IMR-90 (cell line): Measurements from ENCODE around the gene RRM1. TPM values are rescaled to one million over a fixed set of nuclear protein-coding genes. Genes with fewer than 3 reads are reported as not detected.

Source experiments
- ATAC-seq: fragments of 200-7000 bp; cut with Tn5 transposase; 2 replicates; pipeline ENCODE4 v1.9.1; 2020; ENCODE audit warnings: low read depth, mild to moderate bottlenecking, moderate library complexity
- BruUV-seq: library from RNA; stranded (reverse); fragments of 400-500 nt; replicated peaks from 2 replicates; lab custom pipeline; 2021; lab: Mats Ljungman, UMichigan
- CTCF ChIA-PET: fragments of 300-600 bp; formaldehyde crosslinking; extraction: SDS; loops from one replicate; lab custom pipeline; 2021; ENCODE audit warnings: antibody characterized with exemption; lab: Yijun Ruan, JAX
- POLR2A ChIA-PET: fragments of 300-600 bp; sonication (Branson Sonifier 250); formaldehyde crosslinking; loops from one replicate; lab custom pipeline; 2022; ENCODE audit warnings: antibody characterized with exemption; ENCODE audit not compliant: unreplicated experiment; lab: Charles Lee
- DNase-seq: peaks from one replicate; pipeline ENCODE4 v3.0.0; 2013
- H2AFZ ChIP-seq: replicated peaks from 2 replicates; pipeline ENCODE3; 2013; ENCODE audit warnings: low read length, mild to moderate bottlenecking; ENCODE audit not compliant: poor library complexity
- H2AK5ac ChIP-seq: 2 replicates; pipeline ENCODE4 v1.6.1; 2013; ENCODE audit warnings: low read depth, low read length, inconsistent platforms
- H2AK9ac ChIP-seq: replicated peaks from 2 replicates; pipeline ENCODE3; 2013; ENCODE audit warnings: mild to moderate bottlenecking, low read depth, low read length, moderate library complexity; ENCODE audit not compliant: poor library complexity
- H2BK120ac ChIP-seq: 2 replicates; pipeline ENCODE4 v1.6.1; 2013; ENCODE audit warnings: low read depth, low read length, inconsistent platforms
- H2BK15ac ChIP-seq: 3 replicates; pipeline ENCODE4 v1.6.1; 2013; ENCODE audit warnings: low read depth, low read length, inconsistent platforms
- H2BK20ac ChIP-seq: 2 replicates; pipeline ENCODE4 v1.6.1; 2013; ENCODE audit warnings: low read depth, mild to moderate bottlenecking, inconsistent platforms, low read length, moderate library complexity
- H2BK5ac ChIP-seq: 2 replicates; pipeline ENCODE4 v1.6.1; 2013; ENCODE audit warnings: mild to moderate bottlenecking, low read depth, low read length, inconsistent platforms; ENCODE audit not compliant: poor library complexity, severe bottlenecking
- H3K14ac ChIP-seq: replicated peaks from 2 replicates; pipeline ENCODE4 v1.6.1; 2013; ENCODE audit warnings: low read depth, low read length, inconsistent platforms
- H3K18ac ChIP-seq: 2 replicates; pipeline ENCODE4 v1.6.1; 2013; ENCODE audit warnings: low read depth, low read length, control low read depth
- H3K23ac ChIP-seq: 2 replicates; pipeline ENCODE4 v1.6.1; 2013; ENCODE audit warnings: low read depth, low read length, inconsistent platforms
- H3K27ac ChIP-seq: 2 replicates; pipeline ENCODE4 v1.5.1; 2013; ENCODE audit warnings: mild to moderate bottlenecking, control low read depth, low read length; ENCODE audit not compliant: insufficient read depth
- H3K27me3 ChIP-seq: 2 replicates; pipeline ENCODE4 v1.6.1; 2013; ENCODE audit warnings: low read length; ENCODE audit not compliant: control insufficient read depth, insufficient read depth
- H3K36me3 ChIP-seq: 2 replicates; pipeline ENCODE4 v1.6.1; 2013; ENCODE audit warnings: low read length, mixed read lengths; ENCODE audit not compliant: control insufficient read depth, insufficient read depth
- H3K4ac ChIP-seq: 2 replicates; pipeline ENCODE4 v1.6.1; 2013; ENCODE audit warnings: low read depth, low read length, inconsistent platforms
- H3K4me1 ChIP-seq: 2 replicates; pipeline ENCODE4 v1.6.1; 2013; ENCODE audit warnings: low read length, mixed read lengths; ENCODE audit not compliant: control insufficient read depth, insufficient read depth
- H3K4me2 ChIP-seq: 2 replicates; pipeline ENCODE4 v1.6.1; 2013; ENCODE audit warnings: low read depth, mild to moderate bottlenecking, control low read depth, low read length, moderate library complexity
- H3K4me3 ChIP-seq: 2 replicates; pipeline ENCODE4 v1.5.1; 2013; ENCODE audit warnings: low read depth, mild to moderate bottlenecking, control low read depth, low read length, moderate library complexity; ENCODE audit not compliant: insufficient read depth
- H3K56ac ChIP-seq: 2 replicates; pipeline ENCODE4 v1.6.1; 2013; ENCODE audit warnings: low read length, inconsistent platforms; ENCODE audit not compliant: insufficient read depth; ENCODE audit errors: extremely low read depth
- H3K79me1 ChIP-seq, 2 experiments: 2 replicates each; pipeline ENCODE4 v1.6.1; 2013; ENCODE audit warnings: low read length in 2 of 2, inconsistent platforms in 1 of 2, low read depth in 1 of 2
- H3K9ac ChIP-seq: 2 replicates; pipeline ENCODE4 v1.6.1; 2013; ENCODE audit warnings: low read depth, low read length, control low read depth
- H3K9me1 ChIP-seq: 2 replicates; pipeline ENCODE4 v1.6.1; 2013; ENCODE audit warnings: low read length, inconsistent platforms; ENCODE audit not compliant: insufficient read depth
- H3K9me3 ChIP-seq: 2 replicates; pipeline ENCODE4 v1.6.1; 2013; ENCODE audit warnings: low read length; ENCODE audit not compliant: control insufficient read depth, insufficient read depth
- H4K20me1 ChIP-seq: 2 replicates; pipeline ENCODE4 v1.6.1; 2013; ENCODE audit warnings: low read length, inconsistent platforms; ENCODE audit not compliant: insufficient read depth
- H4K5ac ChIP-seq: 2 replicates; pipeline ENCODE4 v1.6.1; 2013; ENCODE audit warnings: mild to moderate bottlenecking, low read depth, low read length, control low read depth
- H4K8ac ChIP-seq, 2 experiments: 2 replicates each; pipeline ENCODE4 v1.6.1; 2013; ENCODE audit warnings: low read depth in 2 of 2, low read length in 2 of 2, control low read depth in 1 of 2, inconsistent platforms in 1 of 2
- H4K91ac ChIP-seq: 2 replicates; pipeline ENCODE4 v1.6.1; 2013; ENCODE audit warnings: low read depth, low read length, inconsistent platforms; ENCODE audit not compliant: insufficient read depth
- BHLHE40 ChIP-seq: fragments of 150-350 bp; IDR thresholded peaks from 2 replicates; pipeline ENCODE4 v1.6.1; 2016; ENCODE audit warnings: mild to moderate bottlenecking, low read depth, low read length
- MAZ ChIP-seq: IDR thresholded peaks from 2 replicates; pipeline ENCODE4 v1.6.1; 2012; ENCODE audit warnings: low read depth, mild to moderate bottlenecking, low read length, improper control_type of control experiment, moderate library complexity, borderline replicate concordance
- WGBS, 2 experiments: methylation state at CpG; one replicate each; pipeline versions ENCODE4 v1.1.5 to v1.1.7; 2013; ENCODE audit warnings: missing lambda C conversion rate in 2 of 2; ENCODE audit not compliant: insufficient read length in 1 of 2; ENCODE audit errors: extremely low coverage in 2 of 2; 5-methylcytosine and 5-hydroxymethylcytosine counted together
- dilution Hi-C: fragments of 300-500 bp; cut with HindIII; formaldehyde crosslinking; loops from one replicate; pipeline ENCODE4 v1.14.3; 2018; ENCODE audit warnings: low sequenced_read_pairs; ENCODE audit not compliant: unreplicated experiment
- in situ Hi-C: fragments of 300-500 bp; cut with MboI; formaldehyde crosslinking; loops from 3 replicates; pipeline ENCODE4 v1.14.3; 2019; ENCODE audit warnings: low sequenced_read_pairs, inconsistent platforms, mixed read lengths
- intact Hi-C: fragments of 100-400 bp; cut with micrococcal nuclease; formaldehyde crosslinking; loops from 2 replicates; pipeline ENCODE4 v1.10.0; 2022
- polyA plus RNA-seq, 3 experiments: library from polyadenylated mRNA; depleted of rRNA; stranded (reverse); fragments of >200 nt; gene quantifications; 2 replicates each; pipeline ENCODE4 v1.2.3, GENCODE V29; 2012; ENCODE audit warnings: low replicate concordance in 1 of 3
- total RNA-seq: library from RNA; depleted of rRNA; stranded (reverse); fragments of >200 nt; gene quantifications from 2 replicates; pipeline ENCODE4 v1.2.3, GENCODE V29; 2012

RRM1 gene
- total and polyA plus RNA-seq, 2 of the 4 experiments (the other 2 are of a cell fraction): 55.1 to 183 TPM

- no CpG with 5 or more reads among the region's 2 CpGs for WGBS, 2 experiments
- no peak overlapping the region for H2BK15ac ChIP-seq
- no peak overlapping the region for H2AFZ ChIP-seq
- no TSS peak for BruUV-seq
- peaks cover 5% of the 10 kb centered on the region; the same call in 1 of the 2 replicates for H3K9me1 ChIP-seq
- H3K27ac ChIP-seq: no peak overlapping the region
- no peak overlapping the region for H3K4me3 ChIP-seq
- DNase-seq (no peak), ATAC-seq (no peak)
- no peak overlapping the region for H3K23ac ChIP-seq
- no peak overlapping the region for H3K4me2 ChIP-seq
- no peaks in the 10 kb centered on the region; the same call in 1 of the 2 replicates for H4K20me1 ChIP-seq
- intact Hi-C loops: no loop called here
- peaks cover 12% of the 10 kb centered on the region for H3K36me3 ChIP-seq
- H4K5ac ChIP-seq: no peak overlapping the region
- H2AK5ac ChIP-seq: no peak overlapping the region
- dilution Hi-C loops: no loop called here
- H3K27me3 ChIP-seq: no peaks in the 10 kb centered on the region
- H2AK9ac ChIP-seq: no peak overlapping the region
- in situ Hi-C loops: no loop called here
- no peak overlapping the region for H3K56ac ChIP-seq
- H3K9me3 ChIP-seq: no peaks in the 10 kb centered on the region
- no peak overlapping the region for H3K14ac ChIP-seq
- no peak overlapping the region for H2BK20ac ChIP-seq
- CTCF ChIA-PET: no interaction called here
- H2BK120ac ChIP-seq: no peak overlapping the region
- H3K4ac ChIP-seq: no peak overlapping the region
- H3K18ac ChIP-seq: no peak overlapping the region
- no peak overlapping the region for H2BK5ac ChIP-seq
- H4K91ac ChIP-seq: no peak overlapping the region
- POLR2A ChIA-PET: no interaction called here
- peaks cover 23 to 41% of the 10 kb centered on the region in 2 experiments for H3K79me1 ChIP-seq
- H4K8ac ChIP-seq: no peak overlapping the region
- H3K9ac ChIP-seq: no peak overlapping the region
- TF ChIP-seq MAZ (no peak), BHLHE40 (no peak)
- no peaks in the 10 kb centered on the region for H3K4me1 ChIP-seq
Measured at GRCh38 chr11:4103269-4103668, 8.7 kb downstream of the RRM1 start.
